Measurements from ENCODE around the gene CSTF1.

The CSTF1 gene

DNA sequence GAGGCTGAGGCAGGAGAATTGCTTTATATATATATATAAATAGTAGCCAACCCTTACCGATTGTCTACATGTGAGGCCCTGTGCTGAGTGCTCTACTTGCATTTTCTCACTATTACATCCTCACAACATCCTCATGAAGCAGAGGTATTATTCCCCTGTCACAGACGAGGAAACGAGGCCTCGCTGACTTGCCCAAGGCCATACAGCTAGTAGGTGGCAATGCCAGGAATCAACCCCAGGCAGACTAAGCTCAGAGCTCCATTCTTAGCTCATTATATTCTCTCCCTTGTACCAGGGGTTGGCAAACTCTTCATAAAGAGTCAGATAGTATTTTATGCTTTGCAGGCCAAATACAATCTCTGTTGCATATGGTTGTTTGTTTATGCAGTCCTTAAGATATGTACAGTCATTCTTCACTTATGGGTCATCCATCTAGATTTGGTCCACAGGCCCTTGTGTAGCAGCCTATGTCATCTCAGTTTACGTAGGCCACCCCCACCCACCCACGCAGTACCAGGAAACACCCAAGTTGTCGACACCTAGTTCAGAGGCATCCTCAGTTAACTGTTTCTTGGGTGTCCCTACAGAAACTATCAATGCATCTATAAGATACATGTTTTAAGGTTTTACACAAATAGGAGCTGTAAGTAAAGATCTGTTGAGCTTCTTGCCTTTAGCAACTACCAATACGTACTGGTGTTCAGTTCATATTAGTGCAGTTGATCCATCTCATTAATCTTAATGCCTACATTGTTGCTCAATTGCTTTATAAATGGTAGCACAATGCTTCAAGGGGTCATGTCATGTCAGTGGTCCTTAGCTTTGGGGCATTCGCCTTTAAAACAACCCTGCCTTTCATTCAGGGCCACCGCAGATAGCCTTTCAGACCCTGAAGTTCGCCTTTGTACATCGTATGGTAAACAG lies 22.7 kb downstream of the CSTF1 start:
- Histone ChIP-seq H3K27ac (ENCODE audit: poor library complexity, severe bottlenecking) (no peak overlapping the region), H3K27me3 (ENCODE audit: insufficient read depth, poor library complexity, severe bottlenecking) (no peaks in the 10 kb centered on the region), H3K9me3 (ENCODE audit: severe bottlenecking) (no peaks in the 10 kb centered on the region), H3K36me3 (ENCODE audit: low read depth) (no peaks in the 10 kb centered on the region; the same call in 1 of the 2 replicates), H3K4me3 (ENCODE audit: severe bottlenecking) (no peak overlapping the region), H3K4me1 (ENCODE audit: insufficient read depth, poor library complexity, severe bottlenecking) (no peaks in the 10 kb centered on the region)
- DNase-seq (ENCODE audit: low spot score), result no peak
- ATAC-seq (ENCODE audit: low read depth), result no peak
- TF ChIP-seq, protein P1, sequence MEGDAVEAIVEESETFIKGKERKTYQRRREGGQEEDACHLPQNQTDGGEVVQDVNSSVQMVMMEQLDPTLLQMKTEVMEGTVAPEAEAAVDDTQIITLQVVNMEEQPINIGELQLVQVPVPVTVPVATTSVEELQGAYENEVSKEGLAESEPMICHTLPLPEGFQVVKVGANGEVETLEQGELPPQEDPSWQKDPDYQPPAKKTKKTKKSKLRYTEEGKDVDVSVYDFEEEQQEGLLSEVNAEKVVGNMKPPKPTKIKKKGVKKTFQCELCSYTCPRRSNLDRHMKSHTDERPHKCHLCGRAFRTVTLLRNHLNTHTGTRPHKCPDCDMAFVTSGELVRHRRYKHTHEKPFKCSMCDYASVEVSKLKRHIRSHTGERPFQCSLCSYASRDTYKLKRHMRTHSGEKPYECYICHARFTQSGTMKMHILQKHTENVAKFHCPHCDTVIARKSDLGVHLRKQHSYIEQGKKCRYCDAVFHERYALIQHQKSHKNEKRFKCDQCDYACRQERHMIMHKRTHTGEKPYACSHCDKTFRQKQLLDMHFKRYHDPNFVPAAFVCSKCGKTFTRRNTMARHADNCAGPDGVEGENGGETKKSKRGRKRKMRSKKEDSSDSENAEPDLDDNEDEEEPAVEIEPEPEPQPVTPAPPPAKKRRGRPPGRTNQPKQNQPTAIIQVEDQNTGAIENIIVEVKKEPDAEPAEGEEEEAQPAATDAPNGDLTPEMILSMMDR (IDR thresholded peaks at IDR 0.05; ENCODE audit: poor library complexity, severe bottlenecking), result no peak

DNA sequence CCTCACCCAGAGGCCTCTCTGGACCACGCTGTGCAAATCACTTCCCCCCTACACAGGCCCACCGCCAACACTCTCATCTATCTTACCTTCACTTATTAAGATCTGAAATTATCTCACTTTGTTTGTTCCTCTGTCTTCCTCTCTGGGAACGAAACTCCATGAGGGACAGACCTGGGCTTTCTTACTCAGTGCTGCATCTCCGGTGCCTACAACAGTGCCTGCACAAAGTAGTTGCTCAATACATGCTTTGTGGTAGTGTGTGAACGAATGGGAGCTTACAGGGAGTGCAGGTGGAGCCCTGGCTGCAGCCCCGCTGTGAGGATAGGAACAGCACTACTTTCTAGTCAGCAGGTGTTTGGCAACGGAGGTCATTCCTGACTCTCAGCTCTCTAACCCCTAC lies 25.0 kb downstream of the CSTF1 start:
- H3K36me3 ChIP-seq (ENCODE audit: low read depth), result no peaks in the 10 kb centered on the region
- TF ChIP-seq, protein P1 (IDR thresholded peaks at IDR 0.05; ENCODE audit: poor library complexity, severe bottlenecking), result no peak
- no peak overlapping the region for H3K4me3 ChIP-seq (ENCODE audit: severe bottlenecking)
- H3K4me1 ChIP-seq (ENCODE audit: insufficient read depth, poor library complexity, severe bottlenecking), result no peaks in the 10 kb centered on the region
- H3K27me3 ChIP-seq (ENCODE audit: insufficient read depth, poor library complexity, severe bottlenecking), result no peaks in the 10 kb centered on the region
- DNase-seq (ENCODE audit: low spot score), result no peak
- no peak for ATAC-seq (ENCODE audit: low read depth)
- no peak overlapping the region for H3K27ac ChIP-seq (ENCODE audit: poor library complexity, severe bottlenecking)
- H3K9me3 ChIP-seq (ENCODE audit: severe bottlenecking), result no peaks in the 10 kb centered on the region

DNA sequence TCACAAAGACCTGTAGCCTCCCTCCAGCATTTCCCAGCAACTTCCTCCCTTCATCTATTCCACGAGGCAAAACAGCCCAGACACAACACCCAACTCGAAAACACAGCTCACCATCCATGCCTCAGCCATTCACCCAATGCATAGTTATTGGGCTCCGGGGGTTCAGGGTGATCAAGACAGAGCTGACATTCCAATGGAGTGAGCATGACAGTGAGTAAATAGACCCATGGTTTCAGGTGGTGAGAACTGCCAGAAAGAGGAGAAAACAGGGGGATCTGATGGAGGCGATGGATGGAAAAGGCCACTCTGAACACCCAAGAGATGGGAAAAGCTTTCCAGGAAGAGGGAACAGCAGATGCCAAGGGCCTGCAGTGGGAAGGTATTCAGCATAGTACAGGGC lies 25.5 kb downstream of the CSTF1 start:
- H3K27me3 ChIP-seq (ENCODE audit: insufficient read depth, poor library complexity, severe bottlenecking), result no peaks in the 10 kb centered on the region
- H3K27ac ChIP-seq (ENCODE audit: poor library complexity, severe bottlenecking), result no peak overlapping the region
- no peaks in the 10 kb centered on the region for H3K36me3 ChIP-seq (ENCODE audit: low read depth)
- H3K9me3 ChIP-seq (ENCODE audit: severe bottlenecking), result no peaks in the 10 kb centered on the region
- no peaks in the 10 kb centered on the region for H3K4me1 ChIP-seq (ENCODE audit: insufficient read depth, poor library complexity, severe bottlenecking)
- H3K4me3 ChIP-seq (ENCODE audit: severe bottlenecking), result no peak overlapping the region
- ATAC-seq (ENCODE audit: low read depth) (peak; percentile 45; the same call in 1 of the 3 replicates), DNase-seq (ENCODE audit: low spot score) (no peak)
- TF ChIP-seq, protein P1 (IDR thresholded peaks at IDR 0.05; ENCODE audit: poor library complexity, severe bottlenecking), result no peak

DNA sequence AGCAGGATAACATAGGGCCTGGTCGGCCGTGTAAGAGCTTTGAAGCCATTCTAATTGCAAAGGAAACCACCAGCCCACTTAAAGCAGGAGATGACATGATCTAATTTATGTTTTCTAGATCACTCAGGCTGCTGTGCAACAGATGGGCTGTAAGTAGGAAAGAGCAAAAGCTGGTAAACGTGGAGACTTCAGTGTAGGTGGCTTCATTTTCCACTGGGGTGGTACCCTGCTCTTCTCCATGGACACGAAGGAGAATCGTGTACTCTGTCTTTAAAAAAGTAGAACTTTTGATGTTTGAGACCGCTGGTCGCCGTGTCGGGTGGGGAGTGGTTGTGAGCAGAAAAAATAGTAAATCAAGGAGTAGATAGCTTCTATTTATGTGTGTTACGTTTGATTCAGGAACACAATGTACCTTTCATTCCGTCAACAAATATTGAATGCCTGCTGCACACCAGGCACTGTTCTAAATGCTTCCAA lies 26.0 kb downstream of the CSTF1 start:
- Histone ChIP-seq H3K9me3 (ENCODE audit: severe bottlenecking) (no peaks in the 10 kb centered on the region), H3K36me3 (ENCODE audit: low read depth) (no peaks in the 10 kb centered on the region), H3K27ac (ENCODE audit: poor library complexity, severe bottlenecking) (no peak overlapping the region), H3K27me3 (ENCODE audit: insufficient read depth, poor library complexity, severe bottlenecking) (no peaks in the 10 kb centered on the region), H3K4me1 (ENCODE audit: insufficient read depth, poor library complexity, severe bottlenecking) (no peaks in the 10 kb centered on the region), H3K4me3 (ENCODE audit: severe bottlenecking) (no peak overlapping the region)
- no peak for ATAC-seq (ENCODE audit: low read depth)
- DNase-seq (ENCODE audit: low spot score), result no peak
- TF ChIP-seq, protein P1 (IDR thresholded peaks at IDR 0.05; ENCODE audit: poor library complexity, severe bottlenecking), result no peak

DNA sequence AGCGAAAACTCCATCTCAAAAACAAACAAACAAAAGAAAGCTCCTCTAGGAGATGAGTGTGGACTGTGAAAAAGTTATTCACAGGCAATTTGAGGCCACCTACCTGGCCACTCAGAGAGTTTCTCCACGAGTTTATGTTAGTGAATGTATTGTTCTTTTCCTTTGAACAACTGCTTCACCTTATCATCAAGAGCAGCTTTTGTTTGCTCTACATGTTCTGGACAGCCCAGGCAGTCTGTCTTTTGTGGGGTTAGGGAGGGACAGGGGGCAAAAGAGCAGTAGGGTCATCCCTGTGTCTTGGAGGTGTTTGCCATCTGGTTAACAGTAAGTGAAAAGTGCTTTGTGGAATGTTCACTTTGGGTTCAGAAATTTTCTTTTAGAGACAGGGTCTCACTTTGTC lies 27.6 kb downstream of the CSTF1 start:
- DNase-seq (ENCODE audit: low spot score) (no peak), ATAC-seq (ENCODE audit: low read depth) (no peak)
- no peaks in the 10 kb centered on the region for H3K9me3 ChIP-seq (ENCODE audit: severe bottlenecking)
- H3K27ac ChIP-seq (ENCODE audit: poor library complexity, severe bottlenecking), result no peak overlapping the region
- no peaks in the 10 kb centered on the region for H3K4me1 ChIP-seq (ENCODE audit: insufficient read depth, poor library complexity, severe bottlenecking)
- no peaks in the 10 kb centered on the region for H3K27me3 ChIP-seq (ENCODE audit: insufficient read depth, poor library complexity, severe bottlenecking)
- no peaks in the 10 kb centered on the region for H3K36me3 ChIP-seq (ENCODE audit: low read depth)
- H3K4me3 ChIP-seq (ENCODE audit: severe bottlenecking), result no peak overlapping the region
- TF ChIP-seq, protein P1 (IDR thresholded peaks at IDR 0.05; ENCODE audit: poor library complexity, severe bottlenecking), result no peak

All from RWPE2 (cell line).